Ramos (cell line): Measurements from ENCODE around the gene DNM3.
"Not testable (repeated sequence)": the region's sequence is repeated elsewhere in the genome, so short reads cannot be mapped to it uniquely, and the experiment has no call there.

Experiments used
- in situ Hi-C: fragments of 300-500 bp; cut with MboI; formaldehyde crosslinking; loops from one replicate; pipeline ENCODE4 v1.14.3; 2022; ENCODE audit warnings: low sequenced_read_pairs; ENCODE audit not compliant: unreplicated experiment

The DNM3 gene

DNA sequence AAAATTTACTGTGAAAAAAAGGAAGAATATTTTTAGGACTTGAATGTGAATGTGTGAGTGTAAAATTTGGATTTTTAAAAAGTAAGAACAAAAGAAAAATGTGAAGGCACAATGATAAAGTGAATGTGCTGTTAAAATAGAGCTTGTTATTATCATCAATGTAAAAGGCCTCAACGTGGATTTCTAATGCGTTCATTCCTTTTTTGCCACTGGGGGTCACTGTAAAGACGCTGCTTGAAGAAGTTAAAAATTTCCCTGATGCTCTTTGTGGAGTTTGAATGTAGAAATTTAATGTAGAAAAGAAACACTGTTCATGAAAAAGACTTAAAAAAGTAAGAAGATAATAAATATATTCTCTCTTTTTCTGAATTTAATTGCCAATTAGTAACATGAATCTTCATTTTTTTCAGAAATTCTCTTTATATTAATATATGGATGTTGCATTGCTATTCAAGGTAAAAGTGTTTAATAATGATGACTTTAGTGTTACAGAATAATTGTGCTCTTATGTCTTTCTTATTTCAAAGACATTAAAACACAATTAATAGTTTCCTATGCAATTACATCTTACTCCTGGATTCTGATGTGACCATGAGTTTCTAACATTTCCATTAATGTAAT lies 161.5 kb downstream of the DNM3 start:
- in situ Hi-C loops = loop anchor here (25.0 kb wide), 1 partner anchor 409 kb away; the partner anchor contains the start of gene C1orf105

DNA sequence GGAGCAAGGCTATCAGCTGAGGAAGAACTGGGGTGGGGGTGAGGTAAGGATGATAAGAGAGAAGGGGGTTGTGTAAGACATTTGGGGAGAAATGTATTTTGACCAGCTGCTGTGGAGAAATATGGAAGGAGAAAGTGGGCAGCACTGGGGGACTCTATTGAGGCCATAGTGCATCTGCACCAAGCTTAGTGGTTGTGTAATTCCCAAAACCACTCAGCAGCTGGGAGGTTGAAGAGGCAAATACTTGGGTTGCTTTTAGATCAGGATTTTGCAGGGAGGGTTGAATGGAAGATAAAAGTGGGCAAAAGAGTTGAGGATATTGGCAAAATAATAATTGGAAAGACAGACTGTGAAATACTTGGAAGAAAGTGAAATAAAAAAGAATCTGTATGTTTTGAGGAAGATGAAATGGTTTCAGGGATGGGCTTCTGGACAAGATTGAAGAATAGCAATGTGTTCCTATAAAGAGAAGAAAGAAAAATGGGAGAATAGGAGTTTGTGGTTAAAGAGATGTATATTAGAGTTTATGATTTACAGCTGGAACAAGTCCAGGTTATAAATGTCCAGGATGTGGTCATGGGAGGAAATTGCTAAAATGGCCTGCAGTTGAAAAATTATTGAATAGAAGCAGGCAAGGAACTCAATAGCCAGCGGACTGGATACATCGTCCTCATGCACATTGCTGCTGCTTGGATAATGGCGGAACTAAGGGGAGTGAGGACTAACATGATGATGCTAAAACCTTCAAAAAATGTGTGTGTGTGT lies 162.7 kb downstream of the DNM3 start:
- in situ Hi-C loops = loop anchor here (25.0 kb wide), 1 partner anchor 408 kb away; the partner anchor contains the start of gene C1orf105

DNA sequence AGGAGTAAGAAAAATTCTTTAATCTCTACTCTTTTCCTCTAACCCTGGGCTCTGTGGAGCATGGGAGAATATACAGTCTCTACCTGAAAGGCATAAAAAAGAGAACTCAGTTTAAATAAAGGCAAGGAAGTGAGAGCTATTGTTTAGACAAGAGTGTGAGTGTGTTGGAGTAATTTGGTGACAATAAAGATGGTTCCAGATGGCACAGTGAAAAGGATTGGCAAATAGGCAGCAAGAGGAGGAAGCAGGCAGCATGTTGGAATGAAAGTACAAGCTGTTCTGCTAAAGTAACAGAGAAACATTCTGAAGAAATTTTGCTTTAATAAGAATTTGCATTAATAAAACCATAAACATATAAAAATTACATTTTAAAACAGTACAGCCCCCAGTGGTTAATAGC lies 163.4 kb downstream of the DNM3 start:
- in situ Hi-C loops = loop anchor here (25.0 kb wide), 1 partner anchor 408 kb away; the partner anchor contains the start of gene C1orf105

DNA sequence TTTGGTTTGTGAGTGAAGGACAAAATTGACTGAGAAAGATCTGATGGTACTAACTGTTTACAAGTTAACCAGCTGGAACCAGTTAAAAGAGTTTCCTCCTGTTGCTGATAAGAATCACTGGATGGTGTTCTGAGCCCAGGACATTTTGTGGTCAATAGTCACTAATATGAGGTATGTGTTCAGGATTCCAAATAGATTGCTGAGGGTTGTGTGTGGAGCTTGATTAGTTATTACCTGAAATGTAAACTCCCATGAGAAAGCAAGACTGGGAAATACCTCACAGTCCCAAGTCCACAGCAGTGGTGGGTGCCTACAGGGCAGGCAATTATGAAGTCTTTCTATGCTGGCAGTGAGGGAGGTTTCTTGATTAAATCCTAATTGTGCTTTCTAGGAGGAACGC lies 164.6 kb downstream of the DNM3 start:
- in situ Hi-C loops = loop anchor here (25.0 kb wide), 1 partner anchor 406 kb away; the partner anchor contains the start of gene C1orf105

DNA sequence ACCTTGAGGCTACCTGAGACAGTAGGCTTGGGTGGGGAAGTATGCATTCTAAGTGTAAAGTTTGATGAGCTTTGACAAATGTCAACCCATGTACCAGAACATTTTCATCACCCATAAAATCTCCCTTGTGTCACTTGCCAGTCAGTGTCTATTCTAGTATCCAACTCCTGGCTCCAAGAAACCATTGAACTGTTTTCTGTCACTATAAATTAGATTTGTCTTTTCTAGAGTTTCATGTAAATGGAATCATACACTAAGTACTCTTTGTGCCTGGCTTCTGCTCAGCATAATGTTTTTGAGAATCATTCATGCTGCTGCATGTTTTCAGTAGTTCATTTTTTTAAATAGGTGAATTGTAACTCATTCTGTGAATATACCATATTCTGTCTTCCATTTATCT lies 165.4 kb downstream of the DNM3 start:
- in situ Hi-C loops = loop anchor here (25.0 kb wide), 1 partner anchor 406 kb away; the partner anchor contains the start of gene C1orf105

DNA sequence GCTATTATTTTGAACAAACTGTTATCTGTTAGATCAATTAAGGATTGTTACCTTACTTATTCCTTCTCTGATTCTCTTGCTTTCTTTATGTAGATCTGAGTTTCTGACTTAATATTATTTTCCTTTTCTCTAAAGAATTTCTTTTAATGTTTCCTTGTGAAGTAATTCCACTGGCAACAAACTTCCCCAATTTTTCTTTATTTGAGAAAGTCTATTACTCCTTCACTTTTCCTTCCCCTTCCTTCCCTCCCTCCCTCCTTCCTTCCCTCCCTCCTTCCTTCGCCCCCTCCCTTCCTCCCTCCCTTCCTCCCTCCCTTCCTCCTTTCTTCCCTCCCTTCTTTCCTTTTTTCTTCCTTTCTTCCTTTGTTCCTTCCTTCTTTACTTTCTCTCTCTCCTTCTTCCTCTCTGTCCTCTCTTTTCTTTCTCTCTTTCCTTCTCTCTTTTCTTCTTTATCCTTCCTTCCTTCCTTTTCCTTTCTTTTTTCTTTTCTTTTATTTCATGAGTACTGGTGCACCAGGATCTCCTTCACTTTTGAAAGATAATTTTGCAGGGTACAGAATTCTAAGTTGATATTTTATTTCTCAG lies 177.5 kb downstream of the DNM3 start:
- in situ Hi-C loops = loop anchor here (25.0 kb wide), 1 partner anchor 393 kb away; the partner anchor contains the start of gene C1orf105

DNA sequence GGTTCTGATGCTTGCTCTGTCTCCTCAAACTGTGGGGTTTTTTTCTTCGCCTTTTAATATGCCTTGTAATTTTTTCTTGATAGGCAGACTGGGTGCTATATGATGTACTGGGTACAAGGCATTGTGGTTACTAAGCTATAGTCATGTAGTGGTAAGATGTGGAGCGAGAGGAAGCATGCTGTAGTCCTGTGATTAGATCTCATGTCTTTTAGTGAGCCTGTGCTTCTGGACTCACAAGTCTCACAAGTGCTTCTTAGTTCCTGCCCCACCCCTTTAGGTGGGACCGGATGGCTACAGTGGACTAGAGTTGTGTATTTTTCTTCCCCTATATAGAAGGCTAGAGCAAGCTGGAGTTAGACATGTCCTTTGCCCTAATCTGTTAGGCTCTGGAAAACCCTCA lies 178.7 kb downstream of the DNM3 start:
- in situ Hi-C loops = loop anchor here (25.0 kb wide), 1 partner anchor 392 kb away; the partner anchor contains the start of gene C1orf105

DNA sequence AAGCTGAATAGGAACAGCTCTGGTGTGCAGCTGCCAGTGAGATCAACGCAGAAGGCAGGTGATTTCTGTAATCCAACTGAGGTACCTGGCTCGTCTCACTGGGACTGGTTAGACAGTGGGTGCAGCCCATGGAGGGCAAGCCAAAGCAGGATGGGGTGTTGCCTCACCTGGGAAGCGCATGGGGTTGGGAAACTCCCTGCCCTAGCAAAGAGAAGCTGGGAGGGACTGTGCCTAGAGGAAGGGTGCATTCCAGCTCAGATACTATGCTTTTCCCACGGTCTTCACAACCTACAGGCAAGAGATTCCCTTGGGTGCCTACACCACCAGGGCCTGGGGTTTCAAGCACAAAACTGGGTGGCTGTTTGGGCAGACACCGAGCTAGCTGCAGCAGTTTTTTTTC lies 183.2 kb downstream of the DNM3 start:
- in situ Hi-C loops = loop anchor here (25.0 kb wide), 1 partner anchor 388 kb away; the partner anchor contains the start of gene C1orf105

DNA sequence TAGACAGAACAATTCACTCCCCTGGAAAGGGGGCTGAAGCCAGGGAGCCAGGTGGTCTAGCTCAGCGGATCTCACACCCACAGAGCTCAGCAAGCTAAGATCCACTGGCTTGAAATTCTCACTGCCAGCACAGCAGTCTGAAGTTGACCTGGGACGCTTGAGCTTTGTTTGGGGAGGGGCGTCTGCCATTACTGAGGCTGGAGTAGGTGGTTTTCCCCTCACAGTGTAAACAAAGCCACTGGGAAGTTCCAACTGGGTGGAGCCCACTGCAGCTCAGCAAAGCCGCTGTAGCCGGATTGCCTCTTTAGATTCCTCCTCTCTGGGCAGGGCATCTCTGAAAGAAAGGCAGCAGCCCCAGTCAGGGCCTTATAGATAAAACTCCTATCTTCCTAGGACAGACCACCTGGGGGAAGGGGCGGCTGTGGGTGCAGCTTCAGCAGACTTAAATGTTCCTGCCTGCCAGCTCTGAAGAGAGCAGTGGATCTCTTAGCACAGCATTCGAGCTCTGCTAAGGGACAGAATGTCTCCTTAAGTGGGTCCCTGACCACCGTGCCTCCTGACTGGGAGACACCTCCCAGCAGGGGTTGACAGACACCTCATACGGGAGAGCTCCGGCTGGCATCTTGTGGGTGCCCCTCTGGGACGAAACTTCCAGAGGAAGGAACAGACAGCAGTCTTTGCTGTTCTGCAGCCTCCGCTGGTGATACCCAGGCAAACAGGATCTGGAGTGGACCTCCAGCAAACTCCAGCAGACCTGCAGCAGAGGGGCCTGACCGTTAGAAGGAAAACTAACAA lies 183.8 kb downstream of the DNM3 start:
- in situ Hi-C loops = loop anchor here (25.0 kb wide), 1 partner anchor 387 kb away; the partner anchor contains the start of gene C1orf105

DNA sequence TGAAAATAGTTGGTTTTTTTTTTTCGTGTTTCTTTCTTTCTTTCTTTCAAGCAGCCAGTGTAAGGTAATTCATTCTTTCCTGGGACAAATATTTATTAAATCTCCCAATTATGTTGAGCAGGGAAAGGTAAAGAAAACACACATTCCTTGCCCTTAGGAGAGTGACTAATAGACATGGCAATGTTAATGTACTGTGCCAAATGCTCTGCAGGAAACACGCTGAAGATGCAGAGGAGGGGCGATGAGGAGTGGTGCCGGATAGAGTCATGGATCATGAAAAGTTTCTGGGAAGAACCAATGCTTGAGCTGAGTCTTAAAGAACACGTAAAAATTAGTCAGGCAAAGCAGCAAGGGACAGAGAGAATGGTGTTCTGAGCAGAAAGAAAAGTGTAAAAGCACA lies 199.2 kb downstream of the DNM3 start:
- in situ Hi-C loops = no loop called here

DNA sequence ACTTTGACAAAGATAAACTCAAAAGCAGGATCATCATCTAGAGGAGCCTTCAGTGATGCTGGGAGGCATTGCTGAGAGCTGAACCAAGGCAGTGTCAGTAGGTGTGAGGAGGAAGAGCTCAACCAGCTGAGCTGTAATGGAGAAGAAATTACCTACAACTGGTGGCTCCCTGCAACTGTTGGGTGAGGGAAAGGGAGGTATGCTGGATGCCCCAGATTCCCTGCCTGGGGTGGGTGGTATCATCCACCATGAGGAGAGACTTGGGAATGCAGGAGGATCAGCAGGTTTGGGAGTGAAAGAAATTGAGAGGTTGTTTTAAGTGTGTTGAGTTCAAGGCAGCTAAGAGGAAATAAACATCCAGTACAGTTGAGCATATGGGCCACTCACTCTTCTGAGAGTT lies 199.8 kb downstream of the DNM3 start:
- in situ Hi-C loops = no loop called here

DNA sequence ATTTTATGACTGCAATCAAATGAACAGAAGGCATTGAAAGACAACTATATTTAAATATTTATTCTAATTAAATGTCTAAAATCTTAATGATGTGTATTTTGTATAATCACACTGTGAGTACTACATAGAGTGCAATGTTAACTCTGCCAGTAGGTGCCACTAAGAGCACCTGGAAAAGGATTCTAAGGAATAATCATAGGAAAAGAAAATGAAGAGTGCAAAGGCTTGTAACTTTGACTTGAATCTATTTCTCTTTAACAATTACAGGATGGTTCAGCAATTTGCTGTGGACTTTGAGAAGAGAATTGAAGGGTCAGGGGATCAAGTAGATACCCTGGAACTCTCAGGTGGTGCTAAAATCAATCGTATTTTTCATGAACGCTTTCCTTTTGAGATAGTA lies 200.4 kb downstream of the DNM3 start:
- in situ Hi-C loops = no loop called here

DNA sequence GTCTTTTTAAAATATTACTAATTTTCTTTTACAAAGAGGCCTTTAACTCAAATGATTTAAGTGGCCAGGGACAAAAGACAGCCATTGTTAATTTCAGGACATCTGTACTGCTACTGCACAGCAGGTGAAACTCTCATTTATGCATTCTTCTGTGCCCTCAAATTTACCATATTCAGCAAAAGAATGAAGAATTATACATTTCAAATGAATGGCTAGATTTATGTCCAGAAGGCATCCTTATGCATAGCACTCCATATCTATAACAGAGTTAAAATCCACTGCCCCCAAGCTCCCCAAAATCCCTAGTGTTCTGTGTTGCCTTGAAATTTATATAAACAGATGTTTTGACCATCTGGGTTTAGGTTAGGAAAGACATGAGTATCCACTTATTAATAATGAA lies 202.6 kb downstream of the DNM3 start:
- in situ Hi-C loops = no loop called here

DNA sequence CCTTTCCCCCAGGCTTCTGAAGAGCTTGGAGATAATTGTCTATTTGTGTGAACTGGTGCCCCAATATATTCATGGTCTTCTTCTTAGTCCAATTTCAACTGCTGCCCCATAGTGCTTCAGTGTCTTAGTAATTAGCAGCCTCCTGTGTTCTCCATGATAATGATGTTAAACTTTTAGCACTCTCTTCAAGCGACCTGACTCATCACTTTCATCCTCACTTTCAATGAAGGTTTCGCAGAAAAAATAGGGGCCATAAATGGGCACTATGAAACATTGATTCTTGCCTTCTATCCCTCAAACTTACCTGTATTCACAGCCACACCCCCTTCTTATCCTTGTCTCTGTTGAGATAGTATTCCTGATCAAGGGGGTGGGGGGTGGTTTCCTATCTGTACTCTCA lies 210.6 kb downstream of the DNM3 start:
- in situ Hi-C loops = no loop called here

DNA sequence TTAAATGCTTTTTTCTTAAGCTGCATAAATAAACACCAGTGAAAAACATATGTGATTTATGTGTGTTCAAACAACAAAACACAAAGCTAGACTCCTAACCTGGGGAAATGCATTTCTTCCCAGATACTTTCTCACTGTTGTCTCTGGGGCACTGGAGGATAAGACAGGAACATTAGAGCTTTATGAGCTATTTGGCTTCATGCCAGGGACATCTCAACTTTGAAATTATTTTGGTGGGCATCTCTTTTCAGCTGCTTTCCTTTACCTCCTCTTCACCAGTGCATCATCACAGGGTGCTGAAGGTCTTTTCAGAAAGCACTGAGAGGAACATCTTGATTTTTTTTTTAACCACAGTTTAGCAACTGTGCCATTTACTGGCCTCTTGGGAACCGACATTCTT lies 212.9 kb downstream of the DNM3 start:
- in situ Hi-C loops = no loop called here

DNA sequence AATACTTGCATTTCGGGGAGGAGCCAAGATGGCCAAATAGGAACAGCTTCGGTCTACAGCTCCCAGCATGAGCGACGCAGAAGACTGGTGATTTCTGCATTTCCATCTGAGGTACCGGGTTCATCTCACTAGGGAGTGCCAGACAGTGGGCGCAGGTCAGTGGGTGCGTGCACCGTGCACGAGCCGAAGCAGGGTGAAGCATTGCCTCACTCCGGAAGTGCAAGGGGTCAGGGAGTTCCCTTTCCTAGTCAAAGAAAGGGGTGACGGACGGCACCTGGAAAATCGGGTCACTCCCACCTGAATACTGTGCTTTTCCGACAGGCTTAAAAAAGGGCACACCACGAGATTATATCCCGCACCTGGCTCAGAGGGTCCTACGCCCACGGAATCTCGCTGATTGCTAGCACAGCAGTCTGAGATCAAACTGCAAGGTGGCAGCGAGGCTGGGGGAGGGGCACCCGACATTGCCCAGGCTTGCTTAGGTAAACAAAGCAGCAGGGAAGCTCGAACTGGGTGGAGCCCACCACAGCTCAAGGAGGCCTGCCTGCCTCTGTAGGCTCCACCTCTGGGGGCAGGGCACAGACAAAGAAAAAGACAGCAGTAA lies 214.6 kb downstream of the DNM3 start:
- in situ Hi-C loops = not testable (repeated sequence)

DNA sequence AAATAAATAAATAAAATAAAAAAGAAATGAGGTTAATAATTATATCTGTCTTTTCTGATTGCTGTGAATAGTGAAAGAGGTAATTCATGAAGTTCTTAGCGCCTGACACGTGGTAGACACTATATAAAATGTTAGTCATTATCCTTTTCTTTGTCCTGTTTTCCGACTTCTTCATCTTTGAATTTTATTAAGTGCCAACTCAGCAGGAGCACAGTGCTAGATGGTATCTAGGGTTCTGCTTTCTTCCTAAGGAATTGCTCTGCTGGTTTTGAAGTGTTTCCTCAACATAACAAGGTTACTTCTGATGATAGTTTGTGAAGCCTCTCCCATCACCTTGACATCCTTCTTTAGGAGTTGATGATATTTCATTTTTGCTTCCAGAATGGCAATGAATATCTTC lies 227.0 kb downstream of the DNM3 start:
- in situ Hi-C loops = no loop called here

DNA sequence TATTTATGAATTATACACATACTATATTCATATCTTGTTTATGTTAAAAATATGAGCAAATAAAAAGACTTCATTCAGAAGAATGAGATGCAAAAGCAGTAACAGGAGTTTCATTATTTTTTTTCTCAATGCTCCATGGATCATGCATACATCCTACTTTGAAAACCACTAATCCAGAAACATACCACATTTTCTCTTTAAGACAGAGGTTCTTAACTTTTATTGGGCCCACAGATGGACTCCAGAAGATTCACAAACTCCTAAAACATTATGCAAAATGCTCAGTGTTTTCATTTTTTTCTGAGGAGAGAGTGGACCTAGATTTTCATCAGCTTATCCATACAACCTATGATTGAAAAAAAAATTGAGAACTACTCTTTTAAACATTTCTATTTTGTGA lies 227.8 kb downstream of the DNM3 start:
- in situ Hi-C loops = no loop called here

DNA sequence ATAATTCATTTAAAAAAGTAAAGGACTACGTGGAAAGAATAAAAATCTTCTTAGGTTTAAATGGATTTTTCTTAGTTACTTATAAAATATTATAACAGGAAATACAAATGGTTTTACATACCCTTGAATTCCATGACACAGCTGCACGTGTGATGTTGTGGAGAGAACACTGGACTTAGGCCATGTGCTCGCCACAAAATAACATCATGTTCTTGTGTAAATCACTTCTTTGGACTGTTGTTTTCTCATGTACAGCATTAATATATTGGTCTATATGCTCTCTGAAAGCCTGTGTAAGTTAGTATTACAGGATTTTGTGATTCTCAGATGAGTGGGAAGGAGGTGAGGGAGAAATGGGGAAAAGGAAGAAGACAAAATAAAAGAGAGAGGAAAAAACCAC lies 228.2 kb downstream of the DNM3 start:
- in situ Hi-C loops = no loop called here

DNA sequence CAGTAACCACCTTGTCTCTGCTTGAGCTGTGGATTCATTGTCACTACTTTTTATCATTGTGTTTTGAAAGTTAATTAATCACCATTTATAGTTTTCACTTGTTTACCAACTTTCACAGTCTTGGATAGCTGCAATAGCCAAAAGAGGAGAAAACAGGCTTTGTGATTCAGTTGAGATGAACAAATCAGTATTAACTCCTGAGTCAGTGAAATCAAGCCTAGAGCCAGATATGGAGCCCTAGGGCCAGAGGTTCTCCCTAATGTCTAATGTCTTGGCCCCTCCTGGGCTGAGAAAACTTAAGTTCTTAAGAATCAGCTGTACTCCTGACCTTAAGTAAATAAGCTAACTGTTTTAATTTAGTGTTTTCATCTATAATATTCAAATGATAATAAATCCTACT lies 228.8 kb downstream of the DNM3 start:
- in situ Hi-C loops = no loop called here
